GM18951 (cell line): ENCODE measurements around the gene FAM149B1.
A peak's percentile ranks its signal among the peaks of the same experiment; 100 is the strongest.

Source experiments
- POLR2A ChIP-seq: IDR thresholded peaks from 4 replicates; pipeline ENCODE4 v1.6.1; 2011; ENCODE audit warnings: mild to moderate bottlenecking; ENCODE audit not compliant: insufficient read length, insufficient read depth; ENCODE audit errors: extremely low read depth
- in situ Hi-C: fragments of 300-500 bp; cut with MboI; formaldehyde crosslinking; loops from one replicate; pipeline ENCODE4 v1.12.0; 2022; ENCODE audit warnings: low sequenced_read_pairs, mixed read lengths, inconsistent platforms; ENCODE audit not compliant: unreplicated experiment

The FAM149B1 gene

GRCh38 chr10:73167783-73168464, at the start of gene FAM149B1, which contains the start of gene ECD:
FAM149B1 (plus strand) TSS chr10:73168119; CDS start chr10:73168340, 221 bp downstream.
ECD (minus strand) TSS chr10:73168008; CDS start chr10:73163937, 4,071 bp downstream.
- in situ Hi-C loops, result loop anchor here (25.0 kb wide), 1 partner anchor 781 kb away; no protein-coding TSS in a partner anchor
- TF ChIP-seq POLR2A, result peak; percentile 96

GRCh38 chr10:73119457-73119856, 48.5 kb upstream of the FAM149B1 start:
- no peak for TF ChIP-seq POLR2A
- in situ Hi-C loops, result no loop called here

DNA sequence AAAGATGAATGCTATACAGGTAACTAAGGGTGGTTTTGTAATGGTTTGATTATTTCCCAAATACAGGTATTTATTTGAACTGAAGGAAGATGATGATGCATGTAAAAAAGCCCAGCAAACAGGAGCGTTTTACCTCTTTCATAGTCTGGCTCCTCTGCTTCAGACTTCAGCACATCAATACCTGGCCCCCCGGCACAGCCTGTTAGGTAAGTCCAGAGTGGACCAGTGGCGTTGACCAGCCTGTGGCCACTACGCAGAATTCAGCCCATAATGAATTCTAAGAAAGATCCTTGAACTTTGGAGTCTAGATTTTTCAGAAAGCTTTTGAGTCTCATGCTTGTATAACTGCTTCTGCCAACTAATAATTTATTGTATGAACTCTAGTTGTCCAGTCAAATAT, 48.0 kb upstream of the FAM149B1 start:
- no peak for TF ChIP-seq POLR2A
- in situ Hi-C loops, result no loop called here

DNA sequence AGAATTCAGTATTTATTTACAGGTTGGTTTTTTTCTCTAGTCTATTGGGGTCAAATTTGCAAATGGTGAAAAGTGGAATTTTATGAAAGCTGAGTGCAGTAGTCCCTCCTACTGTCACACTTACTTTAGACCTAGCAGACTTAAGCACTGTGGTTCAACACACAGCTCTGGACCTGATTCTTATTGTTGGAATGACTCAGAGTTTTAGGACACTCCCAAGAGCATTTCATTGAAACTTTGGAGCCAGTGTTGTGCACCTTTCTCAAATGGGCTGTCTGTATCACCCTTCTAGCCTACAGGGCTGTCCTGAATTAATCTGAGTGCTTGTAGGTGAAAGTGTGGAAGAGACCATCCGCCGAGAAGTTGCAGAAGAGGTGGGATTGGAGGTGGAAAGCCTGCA, 41.6 kb upstream of the FAM149B1 start:
- TF ChIP-seq POLR2A, result no peak

DNA sequence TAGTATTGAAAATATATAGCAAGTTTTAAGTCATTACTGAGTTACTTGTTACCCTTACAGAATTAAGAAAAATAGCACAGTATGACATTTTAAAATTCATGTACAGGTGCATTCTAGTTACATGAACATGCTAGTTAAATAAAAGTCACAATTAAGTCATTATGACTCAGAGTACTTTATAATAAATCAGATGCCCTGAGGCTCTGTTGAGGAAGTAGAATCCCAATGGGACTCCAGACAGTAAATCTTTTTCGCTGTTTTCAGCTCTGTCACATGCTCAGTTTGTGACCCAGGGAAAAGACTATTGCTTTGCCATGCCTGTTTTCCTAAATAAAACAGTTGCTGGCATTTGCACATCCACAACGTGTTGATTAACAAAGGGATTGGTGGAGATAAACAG, 36.6 kb upstream of the FAM149B1 start:
- TF ChIP-seq POLR2A, result no peak
- in situ Hi-C loops, result no loop called here

More for the DNA sequence above, 41.6 kb upstream of the FAM149B1 start:
- in situ Hi-C loops, result no loop called here

- in situ Hi-C loops, result no loop called here
- TF ChIP-seq POLR2A, result no peak
These were observed 35.8 kb upstream of the FAM149B1 start for GRCh38 chr10:73131913-73132686.

- no peak for TF ChIP-seq POLR2A
- in situ Hi-C loops, result no loop called here
These were observed 33.2 kb upstream of the FAM149B1 start for GRCh38 chr10:73134727-73135126.

DNA sequence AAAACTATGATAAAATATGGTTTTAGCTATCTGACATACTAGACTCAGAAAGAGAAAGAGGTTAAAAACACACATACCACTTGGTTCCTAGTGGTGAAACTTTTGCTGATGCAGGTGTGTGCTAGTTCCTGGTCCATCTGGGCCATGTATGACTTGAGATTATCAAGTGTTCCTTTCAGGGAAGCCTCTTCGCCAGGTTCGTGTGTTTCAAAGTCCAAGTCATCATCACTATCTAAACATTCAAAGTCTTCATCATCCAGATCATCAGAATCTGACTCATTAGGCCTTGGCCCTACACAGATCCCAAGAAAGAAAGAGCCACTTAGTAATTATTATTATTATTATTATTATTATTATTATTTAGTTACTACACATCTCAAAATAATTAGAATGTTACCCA, 31.3 kb upstream of the FAM149B1 start:
- TF ChIP-seq POLR2A, result no peak
- in situ Hi-C loops, result no loop called here

- no peak for TF ChIP-seq POLR2A
- in situ Hi-C loops, result no loop called here
These were observed 28.7 kb upstream of the FAM149B1 start for GRCh38 chr10:73139251-73139650.

DNA sequence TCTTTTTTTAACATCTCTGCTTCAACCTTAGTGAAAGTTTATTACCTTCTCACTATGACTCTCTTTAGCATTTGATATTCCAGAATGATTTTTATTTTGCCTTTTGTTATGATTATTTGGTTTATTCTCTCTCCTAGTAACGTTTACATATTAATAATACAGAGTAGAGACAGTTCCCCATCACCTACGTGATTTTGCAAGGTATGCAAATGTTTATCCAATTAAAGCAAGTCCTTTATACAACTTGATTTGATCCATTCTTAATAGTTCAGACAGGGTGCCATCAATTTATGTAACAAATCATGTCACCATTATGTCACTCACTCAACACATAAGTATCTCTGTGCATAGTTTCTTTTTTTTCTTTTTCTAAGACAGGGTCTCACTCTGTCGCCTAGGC, 26.3 kb upstream of the FAM149B1 start:
- in situ Hi-C loops, result no loop called here
- TF ChIP-seq POLR2A, result no peak

- in situ Hi-C loops, result loop anchor here (25.0 kb wide), 1 partner anchor 764 kb away; no protein-coding TSS in a partner anchor
These were observed 17.1 kb upstream of the FAM149B1 start for GRCh38 chr10:73150633-73151413.

DNA sequence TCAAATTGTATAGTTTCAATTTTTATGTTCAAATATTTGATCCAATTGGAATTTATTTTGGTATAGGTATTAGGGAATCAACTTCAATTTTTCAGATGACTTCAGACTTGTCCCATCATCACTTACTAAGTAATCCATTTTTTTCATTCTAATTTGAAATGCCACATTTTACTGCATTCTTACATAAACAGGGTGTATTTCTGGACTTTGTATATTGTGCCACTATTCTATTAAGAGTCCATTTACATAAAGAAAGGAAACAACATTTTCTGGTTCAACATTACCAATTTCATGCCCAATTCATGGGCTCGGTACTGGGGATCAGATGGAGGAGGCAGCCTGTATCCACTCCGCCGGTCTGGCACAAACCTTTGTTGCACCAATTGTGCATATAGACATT, 15.9 kb upstream of the FAM149B1 start:
- in situ Hi-C loops, result loop anchor here (25.0 kb wide), 1 partner anchor 765 kb away; no protein-coding TSS in a partner anchor
- no peak for TF ChIP-seq POLR2A

GRCh38 chr10:73156054-73156453, 11.9 kb upstream of the FAM149B1 start:
- TF ChIP-seq POLR2A, result no peak
- in situ Hi-C loops, result loop anchor here (25.0 kb wide), 1 partner anchor 769 kb away; no protein-coding TSS in a partner anchor

DNA sequence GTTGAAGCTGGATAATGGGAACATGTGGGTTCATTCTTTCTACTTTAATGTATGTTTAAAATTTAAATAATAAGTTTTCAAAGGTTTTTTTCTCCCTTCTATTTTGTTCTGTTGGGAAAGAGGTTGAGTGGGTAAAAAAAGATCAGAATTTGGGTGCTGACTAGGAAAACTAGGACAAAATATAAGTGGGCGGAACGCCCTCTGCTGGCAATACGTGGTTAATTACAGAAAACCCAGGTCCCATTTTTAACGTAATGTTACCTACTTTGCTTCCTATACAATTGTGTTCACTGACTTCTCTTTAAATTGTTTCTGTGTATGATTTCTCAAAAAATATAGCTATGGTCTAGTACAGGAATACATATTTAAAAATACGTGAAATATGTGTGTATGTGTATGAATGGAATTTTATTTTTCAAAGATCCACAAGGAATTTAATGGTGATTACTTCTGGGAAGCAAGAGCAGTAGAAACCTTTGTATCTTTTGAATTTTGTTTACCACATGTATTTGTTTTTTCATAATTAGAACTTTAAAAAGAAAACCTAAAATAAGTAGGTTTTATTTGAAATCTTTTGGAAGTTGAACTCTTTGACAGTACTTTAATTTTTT, 8.8 kb upstream of the FAM149B1 start:
- in situ Hi-C loops, result loop anchor here (25.0 kb wide), 1 partner anchor 772 kb away; no protein-coding TSS in a partner anchor
- TF ChIP-seq POLR2A, result no peak
